Embryonic facial prominence (tissue), 1 donor: ENCODE measurements around the gene TMEM182.

Experiments used
- DNase-seq: peaks from one replicate; pipeline ENCODE4 v3.0.0-alpha.2; 2016; ENCODE audit errors: extremely low spot score

TMEM182 gene

DNA sequence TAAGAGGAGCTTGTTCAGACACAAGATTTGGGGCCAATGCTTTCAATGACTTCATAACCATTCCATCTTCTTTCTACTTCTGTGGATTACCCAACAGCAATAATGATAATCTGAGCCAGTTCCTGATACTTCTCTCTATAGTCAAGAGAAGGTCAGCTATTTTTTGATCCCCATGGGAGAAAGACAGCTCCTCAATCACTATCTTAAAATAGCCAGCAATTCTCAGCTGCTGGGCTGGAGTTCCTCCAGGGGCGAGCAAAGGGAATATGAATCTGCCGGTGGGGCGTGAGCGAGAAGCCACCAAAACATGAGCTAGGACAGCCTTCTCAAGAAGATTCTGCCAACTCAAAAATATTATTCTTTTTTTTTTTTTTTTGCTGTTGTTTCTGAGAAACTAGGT, at the start of gene TMEM182:
Gene TMEM182 (plus strand): TSS at position 269 of the 400 bp plus-strand sequence. CDS start 187 bp downstream, outside the sequence.
- DNase-seq: no peak

- DNase-seq: no peak
Measured at GRCh38 chr2:102717308-102718018, 44.4 kb upstream of the TMEM182 start.

DNA sequence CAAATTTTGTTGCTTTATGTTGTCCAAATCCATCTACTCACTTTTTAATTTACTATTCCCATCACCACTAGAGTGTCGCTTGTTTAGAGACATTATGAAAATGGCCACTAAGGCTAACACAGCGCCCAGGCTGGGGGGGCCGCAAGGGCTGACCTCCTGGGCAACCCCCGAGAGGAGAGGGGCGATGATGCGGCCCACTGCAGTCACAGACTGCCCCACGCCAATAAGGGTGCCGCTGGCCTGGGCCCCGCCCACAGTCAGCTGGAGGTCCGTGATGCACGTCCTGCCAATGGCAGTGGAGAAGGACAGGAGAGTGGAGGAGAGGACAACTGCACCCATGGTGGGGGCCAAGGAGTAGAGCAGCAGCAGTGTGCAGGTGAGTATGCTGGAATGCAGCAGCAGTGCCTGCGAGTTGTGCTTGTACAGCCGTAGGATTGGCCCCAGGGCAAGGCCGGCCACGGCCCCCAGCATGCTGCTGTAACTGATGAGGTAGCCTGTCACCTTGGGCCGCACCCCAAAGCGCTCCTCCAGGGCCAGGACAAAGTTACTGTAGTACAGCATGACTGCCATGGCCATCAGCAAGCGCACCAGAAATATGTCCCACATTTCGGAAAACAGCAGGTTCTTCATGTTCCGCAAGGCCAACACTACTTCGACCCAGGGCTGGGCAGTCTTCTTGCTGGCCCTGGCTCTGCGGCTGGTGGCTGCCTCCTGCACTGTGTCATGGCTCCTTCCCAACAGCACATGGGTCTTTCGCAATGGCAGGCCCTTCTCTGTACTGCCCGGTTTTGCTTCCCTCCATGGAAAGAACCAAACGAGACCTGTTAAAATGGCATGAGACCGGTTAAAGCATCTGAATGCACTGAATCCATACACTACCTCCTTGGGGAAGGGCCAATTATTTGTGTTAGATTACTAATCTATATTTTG, 43.2 kb upstream of the TMEM182 start:
- DNase-seq: no peak

DNA sequence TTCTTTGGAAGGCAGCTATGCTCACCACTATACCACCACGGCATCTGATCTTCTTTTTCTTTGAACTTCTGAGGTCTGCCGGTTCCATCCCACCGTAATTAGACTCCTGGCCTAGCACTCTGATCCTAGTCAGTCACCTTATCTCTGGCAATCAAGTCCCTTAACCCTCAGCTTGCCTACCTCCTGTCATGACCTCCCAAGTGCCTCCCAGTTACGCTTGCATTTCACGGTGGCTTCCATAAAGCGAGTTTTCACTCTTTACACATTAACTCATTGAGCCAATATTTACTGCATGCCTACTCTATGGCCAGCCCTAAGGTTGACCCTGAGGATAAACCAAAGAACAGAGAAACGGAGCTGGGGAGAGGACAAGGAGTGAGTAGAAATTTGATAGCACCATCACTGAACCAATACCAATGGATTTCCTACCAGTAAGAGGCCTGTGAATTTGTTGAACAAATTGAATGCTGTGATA, 37.8 kb upstream of the TMEM182 start:
- no peak for DNase-seq

DNA sequence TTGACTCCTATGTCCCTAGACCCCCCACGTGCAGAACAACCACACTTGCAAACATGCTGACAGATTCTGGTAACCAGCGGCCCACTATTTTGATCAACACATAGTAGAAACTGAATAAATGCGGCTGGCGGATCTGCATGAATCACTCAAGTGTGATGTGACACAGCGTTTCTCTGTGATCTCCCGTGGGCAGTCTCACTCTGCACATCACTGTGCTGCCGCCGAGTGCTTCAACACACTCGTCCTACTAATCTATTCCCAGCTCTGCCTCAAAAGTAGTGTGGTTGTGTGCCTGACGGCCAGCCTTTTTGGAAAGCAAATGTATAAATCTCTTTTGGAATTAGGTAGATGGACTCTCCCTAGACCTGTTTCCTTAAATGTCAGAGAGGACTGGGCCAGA, 37.3 kb upstream of the TMEM182 start:
- DNase-seq: no peak

DNA sequence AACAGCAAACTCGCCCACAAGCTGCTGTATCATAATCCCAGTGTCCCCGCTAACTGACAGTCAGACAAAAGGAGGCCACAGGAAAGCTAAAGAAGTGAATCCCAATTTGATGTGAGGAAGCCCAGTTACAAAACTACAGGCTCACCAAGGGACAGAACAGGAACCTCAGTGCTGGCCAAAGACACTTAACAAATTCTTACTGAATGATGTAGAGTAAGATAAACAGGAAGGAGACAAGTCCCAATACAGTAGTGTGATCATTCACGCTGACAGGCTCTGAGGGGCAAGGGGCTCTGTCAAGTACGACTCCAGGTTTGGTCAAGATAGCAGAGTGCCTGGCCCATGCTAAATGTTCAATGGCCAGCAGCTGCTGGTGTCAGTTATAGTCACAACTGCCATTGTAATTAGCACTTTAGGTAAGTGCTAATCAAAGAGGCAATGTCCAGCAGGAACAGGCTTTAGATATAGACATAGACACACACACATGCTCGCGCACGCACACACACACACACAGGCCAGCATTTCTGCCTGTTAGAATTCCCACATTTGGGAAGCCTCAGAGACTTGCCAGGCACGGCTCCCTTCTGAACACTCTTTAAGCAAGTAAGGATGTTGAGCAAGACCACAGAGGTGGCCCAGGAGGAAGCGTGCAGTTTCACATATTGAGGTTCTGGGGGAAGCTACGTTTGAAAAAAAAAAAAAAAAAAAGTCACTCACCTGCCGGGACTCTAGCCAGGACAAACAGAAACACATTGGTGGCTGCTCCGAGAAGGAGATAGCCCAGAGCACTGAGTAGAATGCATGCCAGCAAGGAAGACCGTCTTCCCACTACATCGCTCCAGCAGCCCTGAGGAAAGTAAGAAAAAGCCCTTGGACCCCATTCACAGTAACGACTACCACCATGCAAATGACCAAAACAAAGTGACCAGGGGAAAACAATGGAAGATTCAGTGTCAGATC, 35.4 kb upstream of the TMEM182 start:
- no peak for DNase-seq

DNA sequence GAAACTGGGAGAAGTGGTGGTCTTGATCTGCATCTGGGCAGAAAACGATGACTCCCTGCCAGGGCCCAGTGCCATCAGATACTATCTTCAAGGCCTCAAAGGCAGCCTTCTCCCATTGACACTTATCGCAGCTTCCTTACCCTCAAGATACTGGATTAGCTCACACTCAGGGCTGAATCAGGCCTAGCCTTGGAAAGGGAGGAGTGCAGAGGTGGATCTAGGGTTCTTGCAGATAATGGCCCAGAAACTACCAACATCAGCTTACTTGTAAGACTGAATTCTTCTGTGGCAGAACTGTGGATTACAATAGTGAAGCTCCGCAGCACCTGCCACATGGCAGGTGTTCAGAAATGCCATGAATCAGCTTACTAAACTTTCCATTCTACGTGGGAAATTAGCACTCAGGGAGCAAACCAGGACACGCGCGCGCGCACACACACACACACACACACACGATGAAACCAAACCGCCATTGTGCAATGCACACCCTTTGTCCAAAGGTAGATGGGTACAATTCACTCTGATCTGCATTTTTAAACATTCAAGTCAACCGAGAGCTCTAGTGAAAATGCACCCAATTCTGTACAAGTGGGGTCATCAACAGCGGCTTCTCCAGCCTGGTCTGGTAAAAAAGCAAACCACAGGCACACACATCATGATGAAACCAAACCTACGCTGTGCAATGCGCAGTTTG, 26.3 kb upstream of the TMEM182 start:
- no peak for DNase-seq

- no peak for DNase-seq
Measured at GRCh38 chr2:102736110-102736409, 25.8 kb upstream of the TMEM182 start.

GRCh38 chr2:102736410-102737409, 25.1 kb upstream of the TMEM182 start:
- peak; percentile 42 for DNase-seq

GRCh38 chr2:102737431-102737830, 24.4 kb upstream of the TMEM182 start:
- DNase-seq: no peak

GRCh38 chr2:102743259-102743658, 18.6 kb upstream of the TMEM182 start:
- no peak for DNase-seq

DNA sequence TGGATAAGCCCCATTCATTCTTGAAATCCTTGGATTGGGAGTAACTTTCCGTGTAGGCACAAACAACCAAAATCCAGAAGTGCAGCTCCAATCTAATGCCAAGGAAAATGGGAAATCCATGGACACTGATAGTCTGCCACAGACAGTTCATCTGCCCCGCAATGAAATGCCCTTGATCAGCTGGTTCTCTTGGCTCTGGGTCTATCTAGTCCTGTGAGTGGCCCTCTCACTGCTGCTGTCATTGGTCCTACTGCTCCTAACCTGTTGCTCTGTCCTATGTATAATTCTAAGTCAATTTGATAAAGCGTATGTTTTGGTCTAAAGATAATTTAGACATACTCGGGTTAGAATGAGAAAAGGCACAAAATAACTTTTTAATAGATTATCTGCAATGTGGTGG, 13.7 kb upstream of the TMEM182 start:
- no peak for DNase-seq

GRCh38 chr2:102749938-102750337, 11.9 kb upstream of the TMEM182 start:
- no peak for DNase-seq

- DNase-seq: no peak
Measured at GRCh38 chr2:102753563-102754159, 8.2 kb upstream of the TMEM182 start.

DNA sequence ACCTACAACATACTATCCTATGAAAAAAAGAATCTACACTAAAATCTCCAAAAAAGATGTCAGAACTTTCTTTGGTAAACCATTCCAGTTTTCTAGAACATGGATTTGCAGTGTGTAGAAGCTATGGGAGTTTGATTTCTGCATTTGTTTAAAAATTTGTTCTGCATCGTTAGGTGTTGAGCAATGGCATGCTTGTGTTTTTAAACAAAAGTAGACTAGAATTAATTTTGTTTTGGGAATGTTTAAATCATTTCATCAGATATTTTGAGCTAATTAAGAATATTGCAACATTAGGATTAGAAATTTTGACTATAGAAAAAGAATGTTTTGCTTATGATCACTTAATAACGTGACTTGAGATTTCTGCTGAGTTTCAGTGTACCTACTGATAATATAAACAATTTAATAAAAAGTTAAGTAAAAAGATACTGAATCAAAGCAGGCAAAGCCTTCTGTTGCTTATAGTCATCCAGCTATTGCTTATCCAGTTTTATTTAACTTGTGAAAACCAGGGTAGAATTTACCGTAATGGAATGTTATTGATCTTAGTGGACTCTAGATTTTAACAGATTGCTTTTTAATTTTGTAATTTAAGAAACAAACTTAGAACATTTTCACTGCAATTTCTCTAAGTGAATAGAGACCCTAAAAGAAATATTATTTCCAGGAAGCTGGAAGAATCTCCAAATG, 7.2 kb upstream of the TMEM182 start:
- no peak for DNase-seq

DNA sequence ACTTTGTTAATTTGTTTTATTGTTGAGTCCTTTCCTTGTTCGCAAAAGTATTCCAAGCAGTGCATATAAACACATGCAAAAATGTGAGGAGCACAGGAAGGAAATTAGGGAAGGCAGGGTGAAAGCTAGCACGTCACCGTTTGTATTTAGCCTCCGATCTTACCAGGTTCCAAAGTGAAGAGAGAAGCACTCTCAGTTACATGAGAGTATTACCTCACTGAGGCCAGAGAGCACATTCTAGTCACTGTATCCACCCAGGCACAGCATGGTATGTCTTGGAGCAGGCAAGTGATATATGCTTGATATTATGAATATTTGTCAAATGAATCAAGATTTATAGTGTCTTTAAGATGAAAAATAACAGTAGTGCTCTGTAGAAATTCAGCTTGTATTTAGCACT, 6.5 kb upstream of the TMEM182 start:
- no peak for DNase-seq

GRCh38 chr2:102758439-102758838, 3.4 kb upstream of the TMEM182 start:
- no peak for DNase-seq

DNA sequence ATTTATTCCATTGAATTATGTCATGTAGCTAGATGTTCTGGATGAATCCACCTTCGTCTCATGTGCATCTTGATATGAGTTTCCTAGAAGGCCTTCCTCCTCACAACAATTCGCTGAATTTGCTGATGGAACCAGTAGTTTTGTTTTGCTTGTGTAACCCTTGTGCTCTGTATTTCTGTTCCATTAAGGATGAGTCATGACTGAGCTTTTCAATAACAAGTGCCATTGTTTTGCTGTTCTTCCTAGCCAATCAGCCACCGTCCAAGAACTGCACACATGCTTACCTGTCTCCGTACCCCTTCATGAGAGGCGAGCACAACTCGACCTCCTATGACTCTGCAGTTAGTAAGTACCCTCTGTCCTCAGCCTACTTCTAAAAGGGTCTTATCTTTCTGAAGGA, 2.3 kb downstream of the TMEM182 start:
- no peak for DNase-seq

DNA sequence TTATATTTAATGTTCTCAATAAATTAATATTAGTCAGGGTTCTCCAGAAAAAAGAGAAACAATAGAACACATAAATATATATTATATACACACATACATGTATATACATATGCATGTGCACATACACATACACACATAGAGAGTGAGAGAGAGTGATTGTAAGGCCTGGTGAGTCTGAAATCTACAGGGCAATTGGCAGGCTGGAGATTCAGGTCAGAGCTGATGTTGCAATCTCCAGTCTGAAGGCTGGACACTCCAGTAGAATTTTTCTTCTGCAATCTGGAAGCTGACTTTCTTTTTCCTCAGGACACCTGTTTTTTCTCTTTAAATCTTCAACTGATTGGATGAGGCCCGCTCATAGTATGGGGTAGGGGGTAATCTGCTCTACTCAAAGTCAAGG, 3.2 kb downstream of the TMEM182 start:
- DNase-seq: no peak
